Panc1 (cell line): Measurements from ENCODE around the gene ATP2A2. TPM values are rescaled to one million over a fixed set of nuclear protein-coding genes. Genes with fewer than 3 reads are reported as not detected.

Experiments
- ATAC-seq: fragments of 200-7000 bp; cut with Tn5 transposase; 2 replicates; pipeline ENCODE4 v1.9.1; 2020; ENCODE audit warnings: mild to moderate bottlenecking, moderate library complexity
- BruUV-seq: library from RNA; stranded (reverse); fragments of 400-500 nt; replicated peaks from 2 replicates; lab custom pipeline; 2021; lab: Mats Ljungman, UMichigan
- CTCF ChIA-PET: fragments of 300-600 bp; sonication (Branson Sonifier 250); formaldehyde crosslinking; loops from one replicate; lab custom pipeline; 2022; ENCODE audit warnings: antibody characterized with exemption; lab: Charles Lee
- POLR2A ChIA-PET: fragments of 300-600 bp; sonication (Branson Sonifier 250); formaldehyde crosslinking; loops from one replicate; lab custom pipeline; 2022; ENCODE audit warnings: antibody characterized with exemption; lab: Charles Lee
- DNase-seq: peaks from one replicate; pipeline ENCODE4 v3.0.0-alpha.2; 2010; ENCODE audit warnings: low read depth, low spot score
- H3K27ac ChIP-seq: 2 replicates; pipeline ENCODE4 v1.5.1; 2011; ENCODE audit warnings: mild to moderate bottlenecking, low read length, inconsistent platforms
- H3K27me3 ChIP-seq: fragments of 200-500 bp; sonication (Bioruptor generic); 2 replicates; pipeline ENCODE4 v1.6.0; 2014; ENCODE audit warnings: low read length, inconsistent platforms; ENCODE audit not compliant: control insufficient read depth, insufficient read depth
- H3K36me3 ChIP-seq: fragments of 200-500 bp; sonication (Bioruptor generic); 2 replicates; pipeline ENCODE4 v1.5.1; 2014; ENCODE audit warnings: inconsistent platforms, mild to moderate bottlenecking, low read length, moderate library complexity; ENCODE audit not compliant: control insufficient read depth, insufficient read depth
- H3K4me1 ChIP-seq: 2 replicates; pipeline ENCODE4 v1.5.1; 2011; ENCODE audit warnings: inconsistent platforms, mild to moderate bottlenecking, low read length, moderate library complexity; ENCODE audit not compliant: control insufficient read depth, insufficient read depth
- H3K4me3 ChIP-seq, 2 experiments: 2 replicates each; pipeline ENCODE4 v1.5.1; 2011 to 2012; ENCODE audit warnings: low read depth in 2 of 2, low read length in 2 of 2, mild to moderate bottlenecking in 2 of 2, inconsistent platforms in 1 of 2, moderate library complexity in 1 of 2
- H3K9me3 ChIP-seq: fragments of 200-500 bp; sonication (Bioruptor generic); 2 replicates; pipeline ENCODE4 v1.5.1; 2014; ENCODE audit warnings: low read depth, mild to moderate bottlenecking, inconsistent platforms, low read length, moderate library complexity; ENCODE audit not compliant: control insufficient read depth, insufficient read depth
- POLR2AphosphoS5 ChIP-seq: IDR thresholded peaks from 2 replicates; pipeline ENCODE4 v1.6.1; 2012; ENCODE audit warnings: mild to moderate bottlenecking, low read depth, low read length, moderate library complexity
- SIN3A ChIP-seq: IDR thresholded peaks from 2 replicates; pipeline ENCODE4 v1.6.1; 2012; ENCODE audit warnings: low read depth, mild to moderate bottlenecking, low read length, moderate library complexity, borderline replicate concordance; ENCODE audit not compliant: insufficient read depth
- TCF7L2 ChIP-seq: IDR thresholded peaks from 2 replicates; pipeline ENCODE4 v1.6.1; 2011; ENCODE audit warnings: mild to moderate bottlenecking, low read depth, low read length, inconsistent platforms
- in situ Hi-C: cut with HindIII; loops from 2 replicates; pipeline ENCODE4 v1.10.0; 2016; ENCODE audit warnings: low sequenced_read_pairs, low pct_unique_long_range_greater_than_20kb
- intact Hi-C: fragments of 100-400 bp; cut with micrococcal nuclease; formaldehyde crosslinking; loops from one replicate; pipeline ENCODE4 v1.10.0; 2022; ENCODE audit not compliant: unreplicated experiment
- total RNA-seq: library from RNA; stranded (reverse); gene quantifications from one replicate; pipeline ENCODE4 v1.2.1, GENCODE V29; 2021; ENCODE audit not compliant: unreplicated experiment
- TF ChIP-seq, protein P1 (sequence below): fragments of 450-650 bp; IDR thresholded peaks from 2 replicates; pipeline ENCODE4 v1.5.1; 2017; ENCODE audit warnings: mild to moderate bottlenecking
- TF ChIP-seq, protein P2 (sequence below), 2 experiments: IDR thresholded peaks; 2 replicates each; pipeline ENCODE4 v1.6.1; 2011 to 2012; ENCODE audit warnings: low read depth in 2 of 2, control low read depth in 1 of 2, low read length in 1 of 2, mild to moderate bottlenecking in 1 of 2, moderate library complexity in 1 of 2; ENCODE audit not compliant: insufficient read depth in 1 of 2

ATP2A2 gene
- total RNA-seq, 1 experiment from 2014 or later: 286 TPM

DNA sequence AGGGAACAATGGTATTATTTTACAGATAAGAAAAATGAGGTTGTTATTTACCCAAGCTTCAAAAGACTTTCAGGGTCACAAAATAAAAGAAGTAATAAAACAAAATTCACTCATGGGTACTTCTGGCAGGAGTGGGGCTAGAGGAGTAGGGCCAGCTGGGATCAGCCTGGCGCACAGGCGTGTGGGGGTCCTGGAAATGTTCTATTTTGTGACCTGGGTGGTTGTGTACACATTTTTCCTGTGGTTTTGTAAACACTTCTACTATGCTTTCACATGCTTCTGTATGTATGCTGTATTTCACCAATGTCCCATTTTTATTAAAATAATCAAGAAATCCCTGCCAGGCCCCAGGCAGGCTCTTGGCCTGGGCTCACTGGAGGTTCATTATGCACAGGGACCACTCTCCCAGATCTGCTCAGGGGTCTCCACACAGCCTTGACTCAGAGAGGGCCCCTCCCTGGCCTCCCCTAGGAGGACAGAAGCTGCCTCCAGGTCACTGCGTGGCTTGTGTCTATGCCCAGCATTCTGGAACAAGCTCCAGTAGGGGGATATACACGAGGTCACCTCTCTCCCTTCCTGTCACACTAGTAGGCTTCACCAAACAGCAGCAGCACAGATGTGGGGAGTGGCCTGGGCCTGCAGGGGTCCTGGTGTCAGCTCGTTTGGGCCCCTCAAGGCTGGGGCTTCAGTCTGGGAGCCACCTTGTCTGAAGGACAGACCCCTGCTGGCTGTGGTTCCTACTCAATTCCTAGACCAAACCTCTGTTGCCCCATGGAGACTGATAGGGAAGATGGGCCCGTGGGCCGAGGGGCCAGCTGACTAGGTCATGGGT, 84.7 kb downstream of the ATP2A2 start:
- H3K27me3 ChIP-seq: no peaks in the 10 kb centered on the region
- H3K36me3 ChIP-seq: no peaks in the 10 kb centered on the region
- ChIA-PET CTCF (no interaction called here), POLR2A (interaction anchor here (0.5 kb wide), 1 partner anchor 252 kb away, joined by 5 read pairs; no protein-coding TSS in a partner anchor)
- H3K4me3 ChIP-seq: no peak overlapping the region
- in situ Hi-C loops (no loop called here), intact Hi-C loops (no loop called here)
- ATAC-seq (no peak), DNase-seq (no peak)
- H3K4me1 ChIP-seq: no peaks in the 10 kb centered on the region
- H3K27ac ChIP-seq: no peak overlapping the region
- no peak for TF ChIP-seq TCF7L2
- TF ChIP-seq, protein P1, sequence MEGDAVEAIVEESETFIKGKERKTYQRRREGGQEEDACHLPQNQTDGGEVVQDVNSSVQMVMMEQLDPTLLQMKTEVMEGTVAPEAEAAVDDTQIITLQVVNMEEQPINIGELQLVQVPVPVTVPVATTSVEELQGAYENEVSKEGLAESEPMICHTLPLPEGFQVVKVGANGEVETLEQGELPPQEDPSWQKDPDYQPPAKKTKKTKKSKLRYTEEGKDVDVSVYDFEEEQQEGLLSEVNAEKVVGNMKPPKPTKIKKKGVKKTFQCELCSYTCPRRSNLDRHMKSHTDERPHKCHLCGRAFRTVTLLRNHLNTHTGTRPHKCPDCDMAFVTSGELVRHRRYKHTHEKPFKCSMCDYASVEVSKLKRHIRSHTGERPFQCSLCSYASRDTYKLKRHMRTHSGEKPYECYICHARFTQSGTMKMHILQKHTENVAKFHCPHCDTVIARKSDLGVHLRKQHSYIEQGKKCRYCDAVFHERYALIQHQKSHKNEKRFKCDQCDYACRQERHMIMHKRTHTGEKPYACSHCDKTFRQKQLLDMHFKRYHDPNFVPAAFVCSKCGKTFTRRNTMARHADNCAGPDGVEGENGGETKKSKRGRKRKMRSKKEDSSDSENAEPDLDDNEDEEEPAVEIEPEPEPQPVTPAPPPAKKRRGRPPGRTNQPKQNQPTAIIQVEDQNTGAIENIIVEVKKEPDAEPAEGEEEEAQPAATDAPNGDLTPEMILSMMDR: no peak
- no peaks in the 10 kb centered on the region for H3K9me3 ChIP-seq
- BruUV-seq: no TSS peak

DNA sequence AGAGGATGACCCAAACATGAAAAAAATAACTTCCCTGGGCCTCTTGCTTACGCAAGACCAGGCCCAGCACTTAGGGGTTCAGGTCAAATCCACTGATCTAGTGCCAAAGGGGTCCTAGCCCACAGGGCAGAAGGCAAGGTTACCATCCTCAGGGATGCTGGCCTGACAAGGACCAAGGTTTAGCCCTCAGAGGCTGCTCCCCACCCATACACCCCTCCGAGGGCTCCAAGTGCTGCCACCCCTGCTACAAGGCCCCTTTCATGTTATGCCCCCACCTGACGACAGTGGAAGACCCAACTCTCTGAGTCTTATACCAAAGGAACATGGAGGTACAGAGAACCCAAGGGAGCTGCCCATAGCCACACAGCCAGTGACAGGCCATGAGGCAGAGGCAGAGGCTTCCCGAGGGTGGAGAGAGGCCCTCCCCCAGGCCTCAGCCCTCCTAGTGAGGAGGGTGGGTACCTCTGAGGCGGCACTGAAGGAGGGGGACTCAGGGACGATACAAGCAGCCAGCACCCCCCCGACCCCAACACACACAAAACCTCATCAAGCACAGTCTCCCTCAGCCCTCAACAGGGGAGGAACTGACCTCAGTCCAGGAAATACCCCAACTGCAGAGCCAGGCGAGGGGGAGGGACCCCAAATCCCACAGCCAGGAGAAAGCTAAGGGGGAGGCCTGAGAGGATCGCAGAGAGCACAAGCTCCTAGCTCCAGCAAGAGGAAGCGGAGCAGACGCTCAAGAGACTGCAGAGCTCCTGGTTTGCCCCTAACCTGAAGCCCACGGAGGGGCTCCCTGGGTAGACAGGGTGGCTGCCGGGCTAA, 85.5 kb downstream of the ATP2A2 start:
- intact Hi-C loops (no loop called here), in situ Hi-C loops (no loop called here)
- no peaks in the 10 kb centered on the region for H3K36me3 ChIP-seq
- POLR2A ChIA-PET: interaction anchor here (0.5 kb wide), 1 partner anchor 253 kb away, joined by 5 read pairs; no protein-coding TSS in a partner anchor
- no peaks in the 10 kb centered on the region for H3K27me3 ChIP-seq
- H3K27ac ChIP-seq: no peak overlapping the region
- H3K4me1 ChIP-seq: no peaks in the 10 kb centered on the region
- DNase-seq (no peak), ATAC-seq (no peak)
- no TSS peak for BruUV-seq
- CTCF ChIA-PET: no interaction called here
- no peaks in the 10 kb centered on the region for H3K9me3 ChIP-seq
- TF ChIP-seq POLR2AphosphoS5 (no peak), SIN3A (no peak), TCF7L2 (no peak)
- TF ChIP-seq, protein P2, sequence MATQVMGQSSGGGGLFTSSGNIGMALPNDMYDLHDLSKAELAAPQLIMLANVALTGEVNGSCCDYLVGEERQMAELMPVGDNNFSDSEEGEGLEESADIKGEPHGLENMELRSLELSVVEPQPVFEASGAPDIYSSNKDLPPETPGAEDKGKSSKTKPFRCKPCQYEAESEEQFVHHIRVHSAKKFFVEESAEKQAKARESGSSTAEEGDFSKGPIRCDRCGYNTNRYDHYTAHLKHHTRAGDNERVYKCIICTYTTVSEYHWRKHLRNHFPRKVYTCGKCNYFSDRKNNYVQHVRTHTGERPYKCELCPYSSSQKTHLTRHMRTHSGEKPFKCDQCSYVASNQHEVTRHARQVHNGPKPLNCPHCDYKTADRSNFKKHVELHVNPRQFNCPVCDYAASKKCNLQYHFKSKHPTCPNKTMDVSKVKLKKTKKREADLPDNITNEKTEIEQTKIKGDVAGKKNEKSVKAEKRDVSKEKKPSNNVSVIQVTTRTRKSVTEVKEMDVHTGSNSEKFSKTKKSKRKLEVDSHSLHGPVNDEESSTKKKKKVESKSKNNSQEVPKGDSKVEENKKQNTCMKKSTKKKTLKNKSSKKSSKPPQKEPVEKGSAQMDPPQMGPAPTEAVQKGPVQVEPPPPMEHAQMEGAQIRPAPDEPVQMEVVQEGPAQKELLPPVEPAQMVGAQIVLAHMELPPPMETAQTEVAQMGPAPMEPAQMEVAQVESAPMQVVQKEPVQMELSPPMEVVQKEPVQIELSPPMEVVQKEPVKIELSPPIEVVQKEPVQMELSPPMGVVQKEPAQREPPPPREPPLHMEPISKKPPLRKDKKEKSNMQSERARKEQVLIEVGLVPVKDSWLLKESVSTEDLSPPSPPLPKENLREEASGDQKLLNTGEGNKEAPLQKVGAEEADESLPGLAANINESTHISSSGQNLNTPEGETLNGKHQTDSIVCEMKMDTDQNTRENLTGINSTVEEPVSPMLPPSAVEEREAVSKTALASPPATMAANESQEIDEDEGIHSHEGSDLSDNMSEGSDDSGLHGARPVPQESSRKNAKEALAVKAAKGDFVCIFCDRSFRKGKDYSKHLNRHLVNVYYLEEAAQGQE (IDR thresholded peaks at IDR 0.05; ENCODE audit: insufficient read depth in 1 of 2, low read depth in 2 of 2, low read length in 1 of 2): no peak
- TF ChIP-seq, protein P1: no peak
- H3K4me3 ChIP-seq: no peak overlapping the region
